HEK293 (cell line): ENCODE data around the gene SPRY4.

Experiments
- CTCF ChIP-seq: fragments of 450-650 bp; formaldehyde crosslinking; IDR thresholded peaks from 2 replicates; pipeline ENCODE4 v1.5.1; 2016; ENCODE audit warnings: missing biosample characterization, missing genetic modification characterization
- KLF1 ChIP-seq: fragments of 450-650 bp; formaldehyde crosslinking; IDR thresholded peaks from 2 replicates; pipeline ENCODE4 v1.5.1; 2016; ENCODE audit warnings: missing biosample characterization, missing genetic modification characterization
- REST ChIP-seq: fragments of 450-650 bp; formaldehyde crosslinking; IDR thresholded peaks from 2 replicates; pipeline ENCODE4 v1.5.1; 2016; ENCODE audit warnings: missing biosample characterization, missing genetic modification characterization
- SP2 ChIP-seq: fragments of 450-650 bp; formaldehyde crosslinking; IDR thresholded peaks from 2 replicates; pipeline ENCODE4 v1.5.1; 2016; ENCODE audit warnings: missing biosample characterization, missing genetic modification characterization
- ZBTB6 ChIP-seq: fragments of 450-650 bp; formaldehyde crosslinking; IDR thresholded peaks from 2 replicates; pipeline ENCODE4 v1.5.1; 2017; ENCODE audit warnings: missing biosample characterization, missing genetic modification characterization
- ZFP69B ChIP-seq: fragments of 450-650 bp; formaldehyde crosslinking; IDR thresholded peaks from 2 replicates; pipeline ENCODE4 v1.5.1; 2016; ENCODE audit warnings: missing biosample characterization, missing genetic modification characterization
- ZNF513 ChIP-seq: fragments of 450-650 bp; IDR thresholded peaks from 2 replicates; pipeline ENCODE4 v1.5.1; 2018; ENCODE audit warnings: missing biosample characterization, missing genetic modification characterization
- ZNF514 ChIP-seq: fragments of 450-650 bp; formaldehyde crosslinking; IDR thresholded peaks from 2 replicates; pipeline ENCODE4 v1.5.1; 2016; ENCODE audit warnings: missing biosample characterization, missing genetic modification characterization
- ZNF518A ChIP-seq: fragments of 450-650 bp; formaldehyde crosslinking; conservative IDR thresholded peaks from 2 replicates; pipeline ENCODE4 v1.5.1; 2016; ENCODE audit warnings: low read depth, missing biosample characterization, missing genetic modification characterization
- ZNF529 ChIP-seq: fragments of 450-650 bp; formaldehyde crosslinking; IDR thresholded peaks from 2 replicates; pipeline ENCODE4 v1.5.1; 2017; ENCODE audit warnings: missing genetic modification characterization, missing biosample characterization; ENCODE audit not compliant: insufficient replicate concordance
- ZNF639 ChIP-seq: fragments of 450-650 bp; formaldehyde crosslinking; IDR thresholded peaks from 2 replicates; pipeline ENCODE4 v1.5.1; 2016; ENCODE audit warnings: missing biosample characterization, missing genetic modification characterization

- TF ChIP-seq CTCF (tag by site-specific recombination) (no peak), ZBTB6 (no peak), ZNF513 (tag by site-specific recombination) (no peak), KLF1 (no peak), ZNF639 (no peak), REST (no peak), ZNF518A (tag by site-specific recombination) (no peak), ZNF514 (tag by site-specific recombination) (no peak), ZNF529 (no peak), ZFP69B (tag by site-specific recombination) (no peak), SP2 (tag by site-specific recombination) (no peak)
Observed at GRCh38 chr5:142358121-142358520, 33.3 kb upstream of the SPRY4 start.
